Right atrium auricular region (tissue), 2 donors: ENCODE results near the gene PIRT. TPM values are rescaled to one million over a fixed set of nuclear protein-coding genes. Genes with fewer than 3 reads are reported as not detected.

Source experiments
- DNase-seq: peaks from one replicate; pipeline ENCODE4 v3.0.0-alpha.2; 2019; ENCODE audit warnings: low spot score
- H3K27ac ChIP-seq, 2 donors: fragments of 200-600 bp; sonication (generic); 1 replicate in 1 of 2; 2 replicates in 1 of 2; pipeline ENCODE4 v1.5.1; 2016 to 2019
- H3K27me3 ChIP-seq, 2 donors: fragments of 200-600 bp; sonication (generic); one replicate each; pipeline versions ENCODE4 v1.5.1 to v1.6.0; 2017 to 2019
- H3K36me3 ChIP-seq: fragments of 200-600 bp; sonication (generic); one replicate; pipeline ENCODE4 v1.5.1; 2016
- H3K4me1 ChIP-seq, 2 donors: fragments of 200-600 bp; sonication (generic); one replicate each; pipeline versions ENCODE4 v1.5.1 to v1.6.0; 2017 to 2019
- H3K4me3 ChIP-seq, 2 donors: fragments of 200-600 bp; sonication (generic); 1 replicate in 1 of 2; 2 replicates in 1 of 2; pipeline ENCODE4 v1.5.1; 2017 to 2019; ENCODE audit warnings: mild to moderate bottlenecking in 1 of 2, moderate library complexity in 1 of 2
- H3K9me3 ChIP-seq, 2 donors: fragments of 200-600 bp; sonication (generic); one replicate each; pipeline ENCODE4 v1.5.1; 2019
- CTCF ChIP-seq, 2 donors: fragments of 200-600 bp; sonication (generic); IDR thresholded peaks; one replicate each; pipeline ENCODE4 v1.5.1; 2019; ENCODE audit warnings: antibody characterized with exemption in 2 of 2
- total RNA-seq, 2 donors: library from RNA; depleted of rRNA; stranded (reverse); fragments of >200 nt; gene quantifications; one replicate each; pipeline ENCODE4 v1.1.0, GENCODE V29; 2016

The PIRT gene
- total RNA-seq, 2 donors from 2014 or later: not detected

- peak; percentile 80 for DNase-seq
- H3K27ac ChIP-seq: no peak overlapping the region
- TF ChIP-seq CTCF (IDR thresholded peaks at IDR 0.05): peak; percentile 97 to 98
Observed at GRCh38 chr17:10844621-10845387, 6.9 kb upstream of the PIRT start.

GRCh38 chr17:10843811-10844210, 5.9 kb upstream of the PIRT start:
- DNase-seq: no peak
- Histone ChIP-seq H3K27ac (no peak overlapping the region), H3K4me3 (no peak overlapping the region), H3K4me1 (peaks cover 0 to 6% of the 10 kb centered on the region in 2 donors), H3K9me3 (peaks cover 0 to 8% of the 10 kb centered on the region in 2 donors), H3K36me3 (no peaks in the 10 kb centered on the region), H3K27me3 (no peaks in the 10 kb centered on the region)
- TF ChIP-seq CTCF (IDR thresholded peaks at IDR 0.05): no peak

More at GRCh38 chr17:10844621-10845387, 6.9 kb upstream of the PIRT start:
- Histone ChIP-seq H3K4me3 (peak overlapping the region; percentile 34 to 51), H3K36me3 (no peaks in the 10 kb centered on the region), H3K4me1 (peaks cover 0 to 6% of the 10 kb centered on the region in 2 donors), H3K27me3 (no peaks in the 10 kb centered on the region), H3K9me3 (peaks cover 0 to 8% of the 10 kb centered on the region in 2 donors)

- no peak for DNase-seq
- TF ChIP-seq CTCF (IDR thresholded peaks at IDR 0.05): no peak
- Histone ChIP-seq H3K4me3 (no peak overlapping the region), H3K4me1 (peaks cover 0 to 6% of the 10 kb centered on the region in 2 donors), H3K27ac (no peak overlapping the region), H3K9me3 (peaks cover 0 to 4% of the 10 kb centered on the region in 2 donors), H3K36me3 (no peaks in the 10 kb centered on the region), H3K27me3 (no peaks in the 10 kb centered on the region)
Observed at GRCh38 chr17:10842658-10843057, 4.8 kb upstream of the PIRT start.

GRCh38 chr17:10838682-10839081, 795 bp upstream of the PIRT start:
- H3K27ac ChIP-seq: no peak overlapping the region

GRCh38 chr17:10836966-10837590, 809 bp downstream of the PIRT start:
- H3K36me3 ChIP-seq: no peaks in the 10 kb centered on the region
- no peaks in the 10 kb centered on the region for H3K4me1 ChIP-seq
- no peak overlapping the region for H3K4me3 ChIP-seq
- no peaks in the 10 kb centered on the region for H3K9me3 ChIP-seq
- no peak for DNase-seq
- no peak for TF ChIP-seq CTCF (IDR thresholded peaks at IDR 0.05)
- H3K27me3 ChIP-seq: no peaks in the 10 kb centered on the region
- H3K27ac ChIP-seq: no peak overlapping the region

More at GRCh38 chr17:10838682-10839081, 795 bp upstream of the PIRT start:
- no peaks in the 10 kb centered on the region for H3K4me1 ChIP-seq
- H3K27me3 ChIP-seq: no peaks in the 10 kb centered on the region
- no peaks in the 10 kb centered on the region for H3K36me3 ChIP-seq
- no peak overlapping the region for H3K4me3 ChIP-seq
- no peak for DNase-seq
- TF ChIP-seq CTCF (IDR thresholded peaks at IDR 0.05): no peak
- no peaks in the 10 kb centered on the region for H3K9me3 ChIP-seq
